SK-N-MC (cell line): Measurements from ENCODE around the gene NABP1.

ENCODE experiments used
- EZH2 ChIP-seq: fragments of 200-600 bp; sonication (generic); IDR thresholded peaks from one replicate; pipeline ENCODE4 v1.6.1; 2017; ENCODE audit warnings: antibody characterized with exemption
- POLR2AphosphoS5 ChIP-seq: IDR thresholded peaks from 2 replicates; pipeline ENCODE4 v1.6.1; 2012; ENCODE audit warnings: mild to moderate bottlenecking, low read depth, low read length, borderline replicate concordance

- no peak for TF ChIP-seq EZH2
- TF ChIP-seq POLR2AphosphoS5, result no peak
Measured at GRCh38 chr2:191629976-191630712, 47.8 kb upstream of the NABP1 start.
